ACC112 (cell line): ENCODE data around the gene CPXM2.

Experiments
- H2AFZ ChIP-seq: fragments of 200-600 bp; sonication (generic); one replicate; pipeline ENCODE4 v1.6.0; 2017; ENCODE audit warnings: antibody characterized with exemption, low read length; ENCODE audit not compliant: unreplicated experiment
- H3K27ac ChIP-seq: fragments of 200-600 bp; sonication (generic); 2 replicates; pipeline ENCODE4 v1.5.1; 2014; ENCODE audit warnings: low read depth, mild to moderate bottlenecking, antibody characterized with exemption, low read length, moderate library complexity
- H3K27me3 ChIP-seq: fragments of 200-600 bp; sonication (generic); 2 replicates; pipeline ENCODE4 v1.6.1; 2014; ENCODE audit warnings: mild to moderate bottlenecking, antibody characterized with exemption, low read length, moderate library complexity, mixed read lengths; ENCODE audit not compliant: insufficient read depth
- H3K36me3 ChIP-seq: fragments of 200-600 bp; sonication (generic); 2 replicates; pipeline ENCODE4 v1.6.1; 2016; ENCODE audit warnings: mild to moderate bottlenecking, antibody characterized with exemption, low read length, moderate library complexity, mixed read lengths; ENCODE audit not compliant: insufficient read depth
- H3K4me1 ChIP-seq: fragments of 200-600 bp; sonication (generic); one replicate; pipeline ENCODE4 v1.6.1; 2016; ENCODE audit warnings: low read length, mixed read lengths; ENCODE audit not compliant: insufficient read depth, unreplicated experiment, control insufficient read depth
- H3K4me3 ChIP-seq: fragments of 200-600 bp; sonication (generic); 2 replicates; pipeline ENCODE4 v1.5.1; 2014; ENCODE audit warnings: mild to moderate bottlenecking, low read depth, low read length
- H3K79me2 ChIP-seq: fragments of 200-600 bp; sonication (generic); one replicate; pipeline ENCODE4 v1.6.0; 2016; ENCODE audit warnings: low read length; ENCODE audit not compliant: control insufficient read depth, unreplicated experiment, insufficient read depth

Gene CPXM2

GRCh38 chr10:123869020-123869414 lies 22.6 kb downstream of the CPXM2 start:
- Histone ChIP-seq H3K27me3 (no peaks in the 10 kb centered on the region), H3K27ac (no peak overlapping the region), H3K36me3 (no peaks in the 10 kb centered on the region), H3K4me1 (no peaks in the 10 kb centered on the region), H3K79me2 (no peaks in the 10 kb centered on the region), H2AFZ (no peak overlapping the region), H3K4me3 (no peak overlapping the region)

- H3K4me1 ChIP-seq = no peaks in the 10 kb centered on the region
- H3K79me2 ChIP-seq = no peaks in the 10 kb centered on the region
- H3K4me3 ChIP-seq = no peak overlapping the region
- H3K36me3 ChIP-seq = no peaks in the 10 kb centered on the region
- no peaks in the 10 kb centered on the region for H3K27me3 ChIP-seq
- no peak overlapping the region for H2AFZ ChIP-seq
- no peak overlapping the region for H3K27ac ChIP-seq
Measured at GRCh38 chr10:123868038-123869019, 23.3 kb downstream of the CPXM2 start.

DNA sequence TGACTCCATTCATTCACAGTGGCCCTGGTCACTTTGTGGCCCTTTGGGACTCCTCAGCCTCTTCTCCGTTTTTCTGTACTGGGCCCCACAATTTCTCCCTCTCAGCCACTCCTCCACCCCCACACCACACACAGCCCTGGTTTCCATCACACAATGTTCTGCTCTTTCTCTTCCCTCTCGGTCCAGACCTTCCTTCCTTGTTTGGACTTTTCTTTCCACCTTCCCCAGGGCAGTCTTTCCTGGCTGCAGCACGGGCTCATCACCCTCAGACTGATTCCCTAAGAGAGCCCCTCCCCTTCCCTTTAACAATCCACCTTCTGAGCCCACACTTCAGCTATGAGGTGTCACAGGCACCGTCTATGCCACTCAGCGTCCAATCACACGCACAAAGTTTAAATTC lies 25.7 kb downstream of the CPXM2 start:
- Histone ChIP-seq H3K4me1 (no peaks in the 10 kb centered on the region), H3K27ac (no peak overlapping the region), H2AFZ (no peak overlapping the region), H3K27me3 (no peaks in the 10 kb centered on the region), H3K36me3 (no peaks in the 10 kb centered on the region), H3K4me3 (no peak overlapping the region), H3K79me2 (no peaks in the 10 kb centered on the region)

DNA sequence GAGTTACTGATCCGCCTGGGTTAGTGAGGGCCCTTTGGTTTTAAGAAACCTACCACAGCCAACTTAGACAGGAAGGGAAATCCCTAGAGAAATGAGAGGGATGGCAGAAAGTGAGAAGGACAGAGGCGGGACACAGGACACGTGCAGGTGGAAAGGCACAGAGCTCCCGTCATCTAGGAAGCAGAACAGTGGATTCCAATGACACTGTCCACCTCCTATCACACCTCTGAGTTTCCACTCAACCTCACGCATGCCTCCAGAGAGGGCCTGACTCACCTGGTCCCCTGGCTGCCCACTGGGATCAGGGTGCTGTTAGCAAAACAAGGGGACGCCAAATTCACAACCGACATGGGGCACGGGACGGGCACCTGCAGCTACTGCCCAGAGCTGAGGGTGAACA lies 26.3 kb downstream of the CPXM2 start:
- H3K4me3 ChIP-seq = no peak overlapping the region
- H3K27ac ChIP-seq = no peak overlapping the region
- no peak overlapping the region for H2AFZ ChIP-seq
- no peaks in the 10 kb centered on the region for H3K4me1 ChIP-seq
- no peaks in the 10 kb centered on the region for H3K27me3 ChIP-seq
- H3K79me2 ChIP-seq = no peaks in the 10 kb centered on the region
- no peaks in the 10 kb centered on the region for H3K36me3 ChIP-seq

DNA sequence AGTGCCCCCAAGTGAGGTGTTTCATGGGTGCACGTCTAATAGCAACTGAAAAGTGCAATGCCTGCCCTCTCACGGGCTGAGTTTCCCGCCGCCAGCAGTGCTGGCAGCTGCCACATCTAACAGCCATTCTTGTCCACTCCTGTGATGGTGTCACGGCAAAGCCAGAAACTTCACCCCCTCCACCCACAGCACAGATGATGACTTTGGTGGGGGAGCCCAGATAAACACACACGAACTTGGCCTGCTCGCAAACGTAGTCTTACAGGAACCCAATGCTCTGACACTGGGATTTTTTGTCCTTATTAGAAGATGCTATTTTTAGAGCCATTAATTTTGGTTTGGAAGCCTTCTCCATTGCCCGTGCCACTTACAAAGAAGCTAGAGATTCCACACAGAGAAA lies 26.7 kb downstream of the CPXM2 start:
- Histone ChIP-seq H3K36me3 (no peaks in the 10 kb centered on the region), H3K4me1 (no peaks in the 10 kb centered on the region), H2AFZ (no peak overlapping the region), H3K79me2 (no peaks in the 10 kb centered on the region), H3K27me3 (no peaks in the 10 kb centered on the region), H3K27ac (no peak overlapping the region), H3K4me3 (no peak overlapping the region)

DNA sequence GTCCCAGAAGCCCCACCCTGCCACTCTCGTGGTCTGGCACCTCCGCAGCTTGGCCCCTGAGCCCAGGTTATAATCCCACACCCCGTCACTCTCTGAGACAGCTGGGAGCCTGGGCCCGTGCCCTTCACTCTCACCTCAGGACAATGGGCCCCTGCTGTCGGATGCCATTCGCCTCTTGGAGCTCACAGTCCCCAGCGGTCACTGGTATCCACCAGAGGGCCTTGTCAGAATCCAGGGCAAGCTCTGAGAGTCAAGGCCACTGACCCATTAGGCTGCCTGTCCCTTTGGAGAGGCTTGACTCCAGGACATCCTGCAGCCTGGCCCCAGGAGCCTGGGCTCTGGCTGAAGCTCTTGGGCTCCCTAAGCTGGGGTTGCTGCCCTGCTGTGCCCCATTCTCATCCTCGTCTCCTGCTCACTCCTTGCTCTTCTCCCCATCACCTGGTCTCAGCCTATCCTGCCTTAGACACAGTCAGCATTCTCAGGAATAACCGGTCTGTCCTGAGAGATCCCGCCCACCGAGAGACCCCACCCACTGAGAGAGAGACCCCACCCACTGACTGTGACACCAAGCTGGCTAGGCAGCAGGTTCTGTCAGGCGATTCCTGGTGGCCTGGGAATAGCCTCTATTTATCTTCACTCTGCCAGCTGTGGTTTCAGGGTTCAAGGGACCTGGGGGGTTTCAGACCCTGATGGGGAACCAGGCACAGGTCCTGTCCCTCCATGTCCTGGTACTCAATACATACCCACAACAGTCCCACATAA lies 27.7 kb downstream of the CPXM2 start:
- Histone ChIP-seq H3K27me3 (no peaks in the 10 kb centered on the region), H3K79me2 (no peaks in the 10 kb centered on the region), H3K4me1 (no peaks in the 10 kb centered on the region), H3K4me3 (no peak overlapping the region), H2AFZ (no peak overlapping the region), H3K27ac (no peak overlapping the region), H3K36me3 (no peaks in the 10 kb centered on the region)

DNA sequence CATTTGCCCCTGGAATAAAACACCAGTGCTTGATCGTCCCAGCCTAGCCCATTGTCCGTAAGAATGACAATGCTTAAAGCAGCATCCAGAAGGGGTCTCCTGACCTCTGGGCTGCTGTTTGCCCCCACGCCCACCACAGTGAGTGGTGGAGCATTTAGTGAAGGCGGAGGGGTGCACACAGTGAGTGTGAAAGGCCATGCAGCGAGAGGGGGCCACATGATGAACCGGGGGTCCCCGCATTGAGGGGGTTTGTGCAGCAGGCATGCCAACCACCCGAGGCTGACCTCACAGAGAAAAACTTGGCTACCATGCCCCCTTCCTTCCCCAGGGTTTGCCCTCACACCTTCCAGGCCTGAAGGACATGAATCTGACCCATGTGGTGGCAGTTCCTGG lies 28.4 kb downstream of the CPXM2 start:
- no peak overlapping the region for H3K4me3 ChIP-seq
- H3K4me1 ChIP-seq = no peaks in the 10 kb centered on the region
- no peaks in the 10 kb centered on the region for H3K36me3 ChIP-seq
- H3K79me2 ChIP-seq = no peaks in the 10 kb centered on the region
- no peaks in the 10 kb centered on the region for H3K27me3 ChIP-seq
- no peak overlapping the region for H3K27ac ChIP-seq
- H2AFZ ChIP-seq = no peak overlapping the region

DNA sequence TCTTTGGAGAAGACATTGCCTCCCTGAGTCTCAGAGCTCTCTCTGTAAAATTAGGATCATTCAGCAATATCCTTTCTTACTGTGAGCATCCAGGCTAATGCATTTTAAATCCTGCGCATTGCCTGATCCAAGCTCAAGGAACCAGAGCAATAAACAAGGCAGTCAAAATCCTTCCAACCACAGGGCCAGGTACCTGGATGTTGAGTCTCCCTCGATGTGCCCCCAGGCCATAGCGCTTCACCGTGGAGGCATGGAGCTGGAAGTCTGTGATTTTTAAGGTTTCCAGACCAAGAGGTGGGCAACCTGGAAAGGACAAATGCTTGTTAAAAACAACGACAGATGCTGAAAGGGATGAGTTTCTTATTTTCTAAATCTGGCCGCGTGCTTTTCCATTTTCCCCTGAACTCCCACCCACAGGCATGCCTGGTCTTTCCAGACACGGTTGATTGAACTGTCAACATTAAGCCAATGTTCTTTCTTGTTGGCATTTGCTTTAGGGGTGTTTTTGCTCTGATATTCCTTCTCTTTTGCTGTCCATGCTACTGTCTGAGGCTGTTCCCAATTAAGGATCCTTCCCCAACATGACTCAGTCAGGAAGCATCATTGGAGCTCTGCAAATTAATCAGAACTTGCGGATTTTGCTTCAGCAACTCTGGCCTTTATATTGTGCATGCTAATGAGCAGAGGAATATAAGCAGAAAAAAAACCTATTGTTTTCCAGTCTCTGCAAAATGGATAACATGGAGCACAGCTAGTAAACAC lies 29.0 kb downstream of the CPXM2 start:
- no peaks in the 10 kb centered on the region for H3K27me3 ChIP-seq
- no peaks in the 10 kb centered on the region for H3K36me3 ChIP-seq
- H2AFZ ChIP-seq = no peak overlapping the region
- no peak overlapping the region for H3K4me3 ChIP-seq
- H3K27ac ChIP-seq = no peak overlapping the region
- H3K79me2 ChIP-seq = no peaks in the 10 kb centered on the region
- H3K4me1 ChIP-seq = no peaks in the 10 kb centered on the region

DNA sequence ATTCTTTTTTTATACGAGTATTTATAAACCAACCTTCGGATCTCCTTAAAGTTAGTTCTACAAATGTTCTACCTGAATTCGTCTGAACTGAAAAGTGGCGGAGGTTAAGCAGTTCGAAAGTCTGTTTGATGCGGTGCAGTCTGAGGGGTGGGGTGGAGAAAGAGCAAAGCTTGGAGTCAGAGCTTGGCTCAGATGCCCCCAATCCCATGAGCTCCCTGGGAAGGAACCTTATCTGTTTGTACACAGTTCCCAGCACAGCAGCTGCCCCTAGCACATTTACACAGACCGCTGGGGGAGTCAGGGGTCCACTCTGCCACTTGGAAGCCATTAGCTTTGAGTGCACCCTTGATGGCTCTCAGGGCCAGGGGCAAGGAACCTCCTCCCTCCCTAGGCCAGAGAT lies 30.8 kb downstream of the CPXM2 start:
- Histone ChIP-seq H3K4me1 (no peaks in the 10 kb centered on the region), H3K27me3 (no peaks in the 10 kb centered on the region), H3K4me3 (no peak overlapping the region), H2AFZ (no peak overlapping the region), H3K36me3 (no peaks in the 10 kb centered on the region), H3K27ac (no peak overlapping the region), H3K79me2 (no peaks in the 10 kb centered on the region)

- Histone ChIP-seq H3K27ac (no peak overlapping the region), H3K79me2 (no peaks in the 10 kb centered on the region), H3K4me1 (no peaks in the 10 kb centered on the region), H2AFZ (no peak overlapping the region), H3K36me3 (no peaks in the 10 kb centered on the region), H3K4me3 (no peak overlapping the region), H3K27me3 (no peaks in the 10 kb centered on the region)
Measured at GRCh38 chr10:123860209-123860608, 31.4 kb downstream of the CPXM2 start.
